ENCODE results near the gene RANBP17. TPM values are rescaled to one million over a fixed set of nuclear protein-coding genes. Genes with fewer than 3 reads are reported as not detected.
"Not testable (repeated sequence)": the region's sequence is repeated elsewhere in the genome, so short reads cannot be mapped to it uniquely, and the experiment has no call there.

RANBP17 gene
- total RNA-seq, 1 donor from 2014 or later: 79.9 TPM

DNA sequence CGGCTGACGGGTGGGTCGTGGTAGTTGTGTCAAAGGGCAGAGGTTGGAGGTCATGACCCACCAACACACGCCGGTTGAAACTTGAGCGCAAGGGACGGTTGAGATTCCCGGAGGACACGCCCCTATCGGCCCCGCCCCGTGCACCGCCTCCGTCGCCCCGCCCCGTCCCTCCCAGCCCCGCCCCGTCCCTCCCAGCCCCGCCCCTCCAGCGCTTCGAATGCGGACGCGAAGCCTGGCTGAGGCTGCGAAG lies 226 bp upstream of the RANBP17 start:
- Histone ChIP-seq H3K9ac (ENCODE audit: low read depth in 1 of 3, low read length in 3 of 3) (no peak overlapping the region), H3K9me3 (ENCODE audit: control insufficient read depth in 3 of 3, low read length in 3 of 3) (peaks cover 0 to 5% (median 2%) of the 10 kb centered on the region in 3 donors), H3K4me3 (ENCODE audit: low read length in 3 of 3) (no peak overlapping the region), H3K27me3 (ENCODE audit: control insufficient read depth in 3 of 3, insufficient read depth in 3 of 3, low read length in 3 of 3) (peaks cover 0 to 4% (median 3%) of the 10 kb centered on the region in 3 donors), H3K27ac (ENCODE audit: low read depth, low read length) (no peak overlapping the region), H3K36me3 (ENCODE audit: control insufficient read depth in 3 of 3, insufficient read depth in 3 of 3, low read length in 3 of 3) (no peaks in the 10 kb centered on the region), H3K4me1 (ENCODE audit: control insufficient read depth in 3 of 3, insufficient read depth in 3 of 3, low read length in 3 of 3) (no peaks in the 10 kb centered on the region)

DNA sequence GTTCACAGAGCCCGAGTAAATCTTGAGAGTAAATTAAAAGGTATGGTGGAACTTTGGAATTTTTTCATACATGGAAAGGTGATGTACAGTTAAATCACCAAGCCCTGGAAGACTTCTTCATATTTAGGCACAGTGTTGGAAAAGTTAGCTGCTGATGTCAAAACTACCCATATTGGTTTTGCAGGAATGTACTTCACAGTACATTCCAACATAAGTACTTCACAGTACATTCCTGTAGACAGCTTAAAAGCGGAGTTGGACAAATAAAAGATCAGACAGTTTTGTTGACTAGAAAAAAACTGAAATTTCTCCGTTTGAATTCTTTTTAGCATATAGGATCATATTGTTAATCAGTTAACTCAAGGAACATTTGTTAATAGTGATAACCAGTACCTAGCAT lies 1.8 kb downstream of the RANBP17 start:
- Histone ChIP-seq H3K27me3 (ENCODE audit: control insufficient read depth in 3 of 3, insufficient read depth in 3 of 3, low read length in 3 of 3) (peaks cover 0 to 4% (median 3%) of the 10 kb centered on the region in 3 donors), H3K9me3 (ENCODE audit: control insufficient read depth in 3 of 3, low read length in 3 of 3) (peaks cover 0 to 5% (median 2%) of the 10 kb centered on the region in 3 donors), H3K36me3 (ENCODE audit: control insufficient read depth in 3 of 3, insufficient read depth in 3 of 3, low read length in 3 of 3) (no peaks in the 10 kb centered on the region), H3K4me1 (ENCODE audit: control insufficient read depth in 3 of 3, insufficient read depth in 3 of 3, low read length in 3 of 3) (no peaks in the 10 kb centered on the region), H3K27ac (ENCODE audit: low read depth, low read length) (no peak overlapping the region), H3K4me3 (ENCODE audit: low read length in 3 of 3) (no peak overlapping the region), H3K9ac (ENCODE audit: low read depth in 1 of 3, low read length in 3 of 3) (no peak overlapping the region)

DNA sequence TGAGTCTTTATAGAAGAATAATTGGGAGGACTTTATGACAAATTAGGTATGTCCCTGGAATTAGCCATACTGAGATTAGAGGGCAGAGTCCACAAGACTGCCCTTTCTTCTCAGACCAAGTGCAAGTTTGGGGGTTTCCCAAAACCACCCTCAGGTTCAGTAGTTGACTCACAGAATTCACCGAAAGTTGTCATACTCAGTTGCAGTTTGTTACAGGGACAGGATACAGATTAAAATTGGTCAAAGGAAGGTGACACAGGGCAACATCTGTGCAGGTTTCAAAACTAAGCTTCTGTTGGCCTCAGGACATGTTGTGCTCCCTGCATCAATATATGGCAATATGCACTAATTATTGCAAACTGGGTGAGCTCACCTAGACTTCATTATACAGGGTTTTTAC lies 3.8 kb downstream of the RANBP17 start:
- H3K36me3 ChIP-seq (ENCODE audit: control insufficient read depth in 3 of 3, insufficient read depth in 3 of 3, low read length in 3 of 3): no peaks in the 10 kb centered on the region
- no peak overlapping the region for H3K9ac ChIP-seq (ENCODE audit: low read depth in 1 of 3, low read length in 3 of 3)
- H3K4me1 ChIP-seq (ENCODE audit: control insufficient read depth in 3 of 3, insufficient read depth in 3 of 3, low read length in 3 of 3): no peaks in the 10 kb centered on the region
- peaks cover 0 to 4% (median 3%) of the 10 kb centered on the region in 3 donors for H3K27me3 ChIP-seq (ENCODE audit: control insufficient read depth in 3 of 3, insufficient read depth in 3 of 3, low read length in 3 of 3)
- no peak overlapping the region for H3K4me3 ChIP-seq (ENCODE audit: low read length in 3 of 3)
- H3K27ac ChIP-seq (ENCODE audit: low read depth, low read length): no peak overlapping the region
- H3K9me3 ChIP-seq (ENCODE audit: control insufficient read depth in 3 of 3, low read length in 3 of 3): peaks cover 0 to 5% (median 2%) of the 10 kb centered on the region in 3 donors

DNA sequence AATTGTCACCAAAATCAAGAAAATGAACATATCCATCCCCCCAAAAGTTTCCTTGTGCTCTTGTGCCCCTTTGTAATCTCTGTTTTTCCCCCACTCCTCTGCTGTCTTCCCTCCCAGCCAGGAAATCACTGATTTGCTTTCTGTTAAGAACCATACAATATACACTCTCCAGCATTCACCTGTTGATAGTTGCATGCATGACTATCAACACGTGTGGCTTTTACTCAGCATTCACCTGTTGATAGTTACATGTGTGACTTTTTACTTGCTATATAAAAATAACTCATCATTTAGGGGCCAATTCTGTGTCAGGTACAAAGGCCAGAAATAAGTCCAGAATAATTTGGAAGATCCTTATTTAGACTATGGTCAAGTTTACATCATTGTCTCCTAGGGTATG lies 6.0 kb downstream of the RANBP17 start:
- H3K9ac ChIP-seq (ENCODE audit: low read depth in 1 of 3, low read length in 3 of 3): no peak overlapping the region
- H3K4me3 ChIP-seq (ENCODE audit: low read length in 3 of 3): no peak overlapping the region
- no peaks in the 10 kb centered on the region for H3K27me3 ChIP-seq (ENCODE audit: control insufficient read depth in 3 of 3, insufficient read depth in 3 of 3, low read length in 3 of 3)
- no peaks in the 10 kb centered on the region for H3K4me1 ChIP-seq (ENCODE audit: control insufficient read depth in 3 of 3, insufficient read depth in 3 of 3, low read length in 3 of 3)
- H3K9me3 ChIP-seq (ENCODE audit: control insufficient read depth in 3 of 3, low read length in 3 of 3): no peaks in the 10 kb centered on the region
- no peaks in the 10 kb centered on the region for H3K36me3 ChIP-seq (ENCODE audit: control insufficient read depth in 3 of 3, insufficient read depth in 3 of 3, low read length in 3 of 3)
- no peak overlapping the region for H3K27ac ChIP-seq (ENCODE audit: low read depth, low read length)

DNA sequence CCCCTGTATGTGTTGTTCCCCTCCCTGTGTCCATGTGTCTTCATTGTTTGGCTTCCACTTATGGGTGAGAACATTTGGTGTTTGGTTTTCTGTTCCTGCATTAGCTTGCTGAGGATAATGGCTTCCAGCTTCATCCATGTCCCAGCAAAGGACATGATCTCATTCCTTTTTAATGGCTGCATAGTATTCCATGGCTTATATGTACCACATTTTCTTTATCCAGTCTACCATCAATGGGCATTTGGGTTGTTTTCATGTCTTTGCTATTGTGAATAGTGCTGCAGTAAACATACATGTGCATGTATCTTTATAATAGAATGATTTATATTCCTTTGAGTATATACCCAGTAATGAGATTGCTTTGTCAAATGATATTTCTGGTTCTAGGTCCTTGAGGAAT lies 8.6 kb downstream of the RANBP17 start:
- H3K4me1 ChIP-seq (ENCODE audit: control insufficient read depth in 3 of 3, insufficient read depth in 3 of 3, low read length in 3 of 3); H3K27ac ChIP-seq (ENCODE audit: low read depth, low read length): not testable (repeated sequence)

DNA sequence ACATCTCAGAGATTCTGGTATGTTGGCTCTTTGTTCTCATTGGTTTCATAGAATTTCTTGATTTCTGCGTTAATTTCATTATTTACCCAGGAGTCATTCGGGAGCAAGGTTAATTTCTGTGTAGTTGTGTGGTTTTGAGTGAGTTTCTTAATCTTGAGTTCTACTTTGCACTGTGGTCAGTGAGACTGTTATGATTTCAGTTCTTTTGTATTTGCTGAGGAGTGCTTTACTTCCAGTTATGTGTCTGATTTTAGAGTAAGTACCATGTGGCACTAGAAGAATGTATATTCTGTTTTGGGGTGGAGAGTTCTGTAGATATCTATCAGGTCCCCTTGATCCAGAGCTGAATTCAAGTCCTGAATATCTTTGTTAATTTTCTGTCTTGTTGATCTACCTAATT lies 12.2 kb downstream of the RANBP17 start:
- Histone ChIP-seq H3K4me3 (ENCODE audit: low read length in 3 of 3) (no peak overlapping the region), H3K9ac (ENCODE audit: low read depth in 1 of 3, low read length in 3 of 3) (no peak overlapping the region), H3K36me3 (ENCODE audit: control insufficient read depth in 3 of 3, insufficient read depth in 3 of 3, low read length in 3 of 3) (no peaks in the 10 kb centered on the region), H3K9me3 (ENCODE audit: control insufficient read depth in 3 of 3, low read length in 3 of 3) (no peaks in the 10 kb centered on the region), H3K4me1 (ENCODE audit: control insufficient read depth in 3 of 3, insufficient read depth in 3 of 3, low read length in 3 of 3) (no peaks in the 10 kb centered on the region), H3K27ac (ENCODE audit: low read depth, low read length) (no peak overlapping the region), H3K27me3 (ENCODE audit: control insufficient read depth in 3 of 3, insufficient read depth in 3 of 3, low read length in 3 of 3) (no peaks in the 10 kb centered on the region)

More for the DNA sequence above, 8.6 kb downstream of the RANBP17 start:
- H3K9ac ChIP-seq (ENCODE audit: low read depth in 1 of 3, low read length in 3 of 3); H3K27me3 ChIP-seq (ENCODE audit: control insufficient read depth in 3 of 3, insufficient read depth in 3 of 3, low read length in 3 of 3); H3K4me3 ChIP-seq (ENCODE audit: low read length in 3 of 3); H3K36me3 ChIP-seq (ENCODE audit: control insufficient read depth in 3 of 3, insufficient read depth in 3 of 3, low read length in 3 of 3); H3K9me3 ChIP-seq (ENCODE audit: control insufficient read depth in 3 of 3, low read length in 3 of 3): not testable (repeated sequence)

DNA sequence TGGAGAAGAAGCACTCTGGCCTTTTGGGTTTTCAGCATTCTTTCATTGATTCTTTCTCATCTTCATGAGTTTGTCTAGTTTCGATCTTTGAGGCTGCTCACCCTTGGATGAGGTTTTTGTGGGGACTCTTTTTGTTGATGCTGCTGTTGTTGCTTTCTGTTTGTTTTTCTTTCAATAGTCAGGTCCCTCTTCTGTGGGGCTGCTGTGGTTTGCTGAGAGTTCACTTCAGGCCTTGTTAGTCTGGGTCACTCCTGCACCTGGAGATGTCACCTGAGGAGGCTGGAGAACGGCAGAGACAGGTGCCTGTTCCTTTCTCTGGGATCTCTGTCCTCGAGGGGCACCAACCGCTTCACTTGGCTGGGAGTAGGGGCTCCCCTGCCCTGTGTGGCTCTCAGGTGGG lies 14.0 kb downstream of the RANBP17 start:
- Histone ChIP-seq H3K4me3 (ENCODE audit: low read length in 3 of 3) (no peak overlapping the region), H3K36me3 (ENCODE audit: control insufficient read depth in 3 of 3, insufficient read depth in 3 of 3, low read length in 3 of 3) (no peaks in the 10 kb centered on the region), H3K9me3 (ENCODE audit: control insufficient read depth in 3 of 3, low read length in 3 of 3) (no peaks in the 10 kb centered on the region), H3K4me1 (ENCODE audit: control insufficient read depth in 3 of 3, insufficient read depth in 3 of 3, low read length in 3 of 3) (no peaks in the 10 kb centered on the region), H3K9ac (ENCODE audit: low read depth in 1 of 3, low read length in 3 of 3) (no peak overlapping the region), H3K27me3 (ENCODE audit: control insufficient read depth in 3 of 3, insufficient read depth in 3 of 3, low read length in 3 of 3) (no peaks in the 10 kb centered on the region), H3K27ac (ENCODE audit: low read depth, low read length) (no peak overlapping the region)

DNA sequence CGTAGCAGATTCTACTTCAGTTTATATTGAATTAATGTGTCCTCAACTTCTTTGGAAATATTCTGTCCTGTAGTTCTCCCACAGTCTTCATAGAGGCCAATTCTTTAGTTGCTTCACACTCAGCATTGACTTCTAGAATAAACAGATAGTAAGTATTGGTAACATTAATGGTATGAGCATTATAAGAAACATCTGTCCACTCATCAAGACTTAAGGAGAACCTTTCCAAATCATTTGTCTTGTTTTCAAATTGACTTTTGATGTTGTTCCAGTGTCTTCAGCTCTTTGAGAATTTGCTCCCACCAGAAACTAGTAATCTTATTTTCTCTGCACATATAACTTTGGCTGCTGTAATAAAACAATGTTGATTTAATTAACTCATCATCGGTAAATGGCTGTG lies 18.3 kb downstream of the RANBP17 start:
- Histone ChIP-seq H3K4me1 (ENCODE audit: control insufficient read depth in 3 of 3, insufficient read depth in 3 of 3, low read length in 3 of 3) (no peaks in the 10 kb centered on the region), H3K36me3 (ENCODE audit: control insufficient read depth in 3 of 3, insufficient read depth in 3 of 3, low read length in 3 of 3) (no peaks in the 10 kb centered on the region), H3K4me3 (ENCODE audit: low read length in 3 of 3) (no peak overlapping the region), H3K9me3 (ENCODE audit: control insufficient read depth in 3 of 3, low read length in 3 of 3) (no peaks in the 10 kb centered on the region), H3K27ac (ENCODE audit: low read depth, low read length) (no peak overlapping the region), H3K9ac (ENCODE audit: low read depth in 1 of 3, low read length in 3 of 3) (no peak overlapping the region), H3K27me3 (ENCODE audit: control insufficient read depth in 3 of 3, insufficient read depth in 3 of 3, low read length in 3 of 3) (no peaks in the 10 kb centered on the region)

DNA sequence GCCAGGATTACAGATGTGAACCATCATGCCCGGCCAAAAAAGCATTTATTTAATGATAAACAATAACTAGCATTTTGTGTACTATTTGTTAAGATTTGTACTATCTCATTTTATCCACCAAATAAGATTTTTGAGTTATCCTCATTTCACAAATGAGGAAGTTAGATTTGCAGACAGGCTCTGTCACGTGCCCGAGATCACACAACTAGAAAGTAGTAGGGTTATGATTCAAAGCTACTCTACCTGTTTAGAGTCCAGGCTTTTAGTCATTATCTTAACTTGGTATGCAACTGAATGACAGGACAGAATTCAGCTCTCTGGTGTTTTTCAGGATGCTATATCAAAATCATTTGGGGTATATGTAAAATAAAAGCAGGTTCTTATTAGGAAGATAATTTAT lies 20.5 kb downstream of the RANBP17 start:
- Histone ChIP-seq H3K27ac (ENCODE audit: low read depth, low read length) (no peak overlapping the region), H3K4me1 (ENCODE audit: control insufficient read depth in 3 of 3, insufficient read depth in 3 of 3, low read length in 3 of 3) (no peaks in the 10 kb centered on the region), H3K4me3 (ENCODE audit: low read length in 3 of 3) (no peak overlapping the region)

DNA sequence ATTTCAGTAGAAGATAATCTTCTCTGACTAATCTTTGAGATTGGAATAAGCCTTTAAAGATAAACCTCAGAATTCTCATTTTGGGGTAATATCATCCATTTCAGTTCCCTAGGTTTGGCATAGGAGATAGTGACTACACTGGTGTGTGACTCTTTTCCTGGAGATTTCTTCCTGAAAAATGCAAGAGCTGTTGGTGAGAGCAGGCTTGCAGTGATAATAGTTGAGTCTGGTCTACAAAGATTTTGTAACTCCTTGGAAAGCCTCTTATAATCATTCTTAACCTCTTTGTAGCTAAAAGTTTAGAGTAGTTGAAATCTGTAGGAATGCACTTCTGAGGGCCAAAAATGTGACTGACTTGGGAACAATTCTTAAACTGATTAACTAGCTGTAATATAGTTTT lies 23.4 kb downstream of the RANBP17 start:
- Histone ChIP-seq H3K9ac (ENCODE audit: low read depth in 1 of 3, low read length in 3 of 3) (no peak overlapping the region), H3K27me3 (ENCODE audit: control insufficient read depth in 3 of 3, insufficient read depth in 3 of 3, low read length in 3 of 3) (no peaks in the 10 kb centered on the region), H3K36me3 (ENCODE audit: control insufficient read depth in 3 of 3, insufficient read depth in 3 of 3, low read length in 3 of 3) (no peaks in the 10 kb centered on the region), H3K4me1 (ENCODE audit: control insufficient read depth in 3 of 3, insufficient read depth in 3 of 3, low read length in 3 of 3) (no peaks in the 10 kb centered on the region), H3K27ac (ENCODE audit: low read depth, low read length) (no peak overlapping the region), H3K9me3 (ENCODE audit: control insufficient read depth in 3 of 3, low read length in 3 of 3) (no peaks in the 10 kb centered on the region), H3K4me3 (ENCODE audit: low read length in 3 of 3) (no peak overlapping the region)

More for the DNA sequence above, 20.5 kb downstream of the RANBP17 start:
- Histone ChIP-seq H3K9ac (ENCODE audit: low read depth in 1 of 3, low read length in 3 of 3) (no peak overlapping the region), H3K36me3 (ENCODE audit: control insufficient read depth in 3 of 3, insufficient read depth in 3 of 3, low read length in 3 of 3) (no peaks in the 10 kb centered on the region), H3K27me3 (ENCODE audit: control insufficient read depth in 3 of 3, insufficient read depth in 3 of 3, low read length in 3 of 3) (no peaks in the 10 kb centered on the region), H3K9me3 (ENCODE audit: control insufficient read depth in 3 of 3, low read length in 3 of 3) (no peaks in the 10 kb centered on the region)

DNA sequence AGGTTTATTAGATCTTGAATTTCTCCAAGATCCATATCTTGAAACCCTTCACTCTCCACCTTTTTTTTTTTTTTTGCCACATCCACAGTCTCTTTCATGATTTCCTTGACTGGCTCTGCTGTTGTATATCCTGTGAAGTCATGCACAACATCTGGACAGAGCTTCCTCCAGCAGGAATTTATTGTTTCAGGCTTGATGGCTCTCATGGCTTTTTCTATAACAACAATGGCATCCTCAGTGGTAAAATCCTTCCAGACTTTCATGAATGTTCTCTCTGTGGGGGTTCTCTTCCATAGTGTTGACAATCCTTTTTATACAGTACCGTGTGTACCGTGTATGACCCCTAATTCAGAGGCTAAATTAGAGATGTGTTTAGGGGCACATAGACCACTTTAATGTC lies 24.0 kb downstream of the RANBP17 start:
- Histone ChIP-seq H3K9ac (ENCODE audit: low read depth in 1 of 3, low read length in 3 of 3) (no peak overlapping the region), H3K9me3 (ENCODE audit: control insufficient read depth in 3 of 3, low read length in 3 of 3) (no peaks in the 10 kb centered on the region), H3K27ac (ENCODE audit: low read depth, low read length) (no peak overlapping the region)

More for the DNA sequence above, 24.0 kb downstream of the RANBP17 start:
- Histone ChIP-seq H3K4me3 (ENCODE audit: low read length in 3 of 3) (no peak overlapping the region), H3K36me3 (ENCODE audit: control insufficient read depth in 3 of 3, insufficient read depth in 3 of 3, low read length in 3 of 3) (no peaks in the 10 kb centered on the region), H3K27me3 (ENCODE audit: control insufficient read depth in 3 of 3, insufficient read depth in 3 of 3, low read length in 3 of 3) (no peaks in the 10 kb centered on the region), H3K4me1 (ENCODE audit: control insufficient read depth in 3 of 3, insufficient read depth in 3 of 3, low read length in 3 of 3) (no peaks in the 10 kb centered on the region)

Data from skeletal muscle tissue (tissue), 4 donors.